ENCODE measurements around the gene CRY2.
A peak's percentile ranks its signal among the peaks of the same experiment; 100 is the strongest.
"Not testable (repeated sequence)": the region's sequence is repeated elsewhere in the genome, so short reads cannot be mapped to it uniquely, and the experiment has no call there.

CRY2 gene

DNA sequence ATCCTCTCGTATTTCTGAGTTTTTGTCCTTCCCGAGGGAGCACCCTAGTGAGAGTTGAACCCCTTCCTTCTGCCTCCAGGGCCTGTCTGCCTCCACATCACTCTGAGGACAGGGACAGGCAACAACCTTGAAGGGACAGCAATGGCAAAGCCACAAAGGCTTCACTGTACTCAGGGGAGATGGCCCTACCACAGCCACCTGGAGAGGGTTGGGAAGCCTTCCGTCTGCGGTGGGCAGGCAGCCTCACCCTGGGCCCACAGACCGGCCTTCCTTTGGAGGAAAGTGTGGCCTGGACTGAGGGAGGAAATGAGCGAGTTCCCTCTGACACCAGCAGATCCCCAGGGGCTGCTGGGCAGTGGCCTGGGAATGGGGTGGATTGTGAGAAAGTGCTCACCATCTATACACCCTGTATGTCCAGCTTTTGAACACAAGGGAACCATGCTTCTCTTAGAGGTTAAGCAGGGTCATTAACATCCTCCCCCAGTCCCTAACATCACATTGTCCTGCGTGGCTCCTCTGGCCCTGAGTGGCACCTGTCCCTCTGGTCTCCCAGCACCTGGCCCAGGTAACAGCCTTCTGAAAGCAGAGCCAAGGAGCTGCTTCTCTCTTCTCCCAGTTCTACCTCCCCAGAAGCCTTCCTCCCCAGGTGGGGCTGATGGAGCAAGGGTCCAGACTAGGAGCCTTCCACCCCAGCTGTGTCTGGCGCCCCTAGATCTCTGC lies 35.5 kb upstream of the CRY2 start:
- DNase-seq, result no peak

DNA sequence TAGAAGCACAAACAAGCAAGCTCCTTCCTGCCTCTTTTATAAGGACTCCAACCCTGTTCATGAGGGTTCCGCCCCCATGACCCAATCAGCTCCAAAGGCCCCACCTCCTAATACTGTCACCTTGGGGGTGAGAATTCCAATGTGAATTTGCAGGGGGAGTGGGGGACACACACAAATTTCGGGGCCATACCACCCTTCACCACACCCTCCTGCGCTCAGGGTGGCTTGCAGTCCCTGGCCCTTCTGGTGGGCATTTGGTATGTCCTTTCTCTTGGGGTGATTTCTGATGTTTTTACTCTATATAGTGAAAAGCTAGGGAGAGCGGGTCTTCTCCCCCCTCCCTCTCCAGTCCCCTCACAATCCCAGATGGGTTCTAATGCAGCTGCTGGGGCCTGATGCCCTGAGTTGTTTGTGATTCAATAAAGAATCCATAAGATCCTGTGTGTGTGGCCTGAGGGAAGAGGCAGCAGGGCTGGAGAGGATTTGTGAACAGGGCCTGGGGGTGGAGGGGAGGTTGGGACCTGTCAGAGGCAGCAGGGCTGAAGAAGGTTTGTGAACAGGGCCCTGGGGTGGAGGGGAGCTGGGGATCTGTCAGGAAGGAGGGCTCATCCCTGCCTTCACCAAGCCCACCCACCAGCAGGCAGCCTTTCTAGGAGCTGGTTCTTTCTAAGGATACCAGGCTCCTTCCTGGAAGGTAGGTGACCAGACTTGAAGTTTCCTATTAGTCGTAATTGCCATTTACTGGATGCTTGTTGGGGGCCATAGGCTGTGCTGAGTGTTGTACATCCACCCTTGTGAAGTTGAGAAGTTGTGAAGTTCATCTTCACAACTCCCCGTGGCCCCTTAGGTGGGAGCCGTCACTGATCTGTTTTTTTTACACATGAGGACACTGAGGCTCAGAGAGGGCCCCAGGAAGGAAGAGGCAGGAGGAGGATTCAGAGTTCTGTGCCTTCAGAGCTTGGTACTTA lies 34.4 kb upstream of the CRY2 start:
- no peak for DNase-seq

DNA sequence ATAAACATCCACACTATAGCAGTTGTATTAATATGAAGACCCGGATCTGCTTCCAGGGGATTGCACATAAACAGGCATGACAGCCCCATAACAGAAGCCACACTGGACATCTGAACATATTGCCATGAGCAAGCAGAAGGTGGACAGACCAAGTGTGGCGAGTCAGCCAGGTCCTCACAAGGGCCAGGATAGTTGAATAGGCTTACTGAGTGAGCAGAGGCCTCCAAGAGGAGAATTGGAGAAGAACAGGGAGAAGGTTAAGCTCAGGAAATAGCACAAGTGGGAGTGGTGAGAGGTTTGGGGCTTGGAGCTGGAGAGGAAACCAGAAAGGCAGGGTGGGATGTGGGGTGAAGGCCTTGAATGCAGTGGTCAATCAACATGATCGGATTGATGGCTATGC lies 31.5 kb upstream of the CRY2 start:
- DNase-seq, result peak in 1 of 4 experiments; percentile 10

DNA sequence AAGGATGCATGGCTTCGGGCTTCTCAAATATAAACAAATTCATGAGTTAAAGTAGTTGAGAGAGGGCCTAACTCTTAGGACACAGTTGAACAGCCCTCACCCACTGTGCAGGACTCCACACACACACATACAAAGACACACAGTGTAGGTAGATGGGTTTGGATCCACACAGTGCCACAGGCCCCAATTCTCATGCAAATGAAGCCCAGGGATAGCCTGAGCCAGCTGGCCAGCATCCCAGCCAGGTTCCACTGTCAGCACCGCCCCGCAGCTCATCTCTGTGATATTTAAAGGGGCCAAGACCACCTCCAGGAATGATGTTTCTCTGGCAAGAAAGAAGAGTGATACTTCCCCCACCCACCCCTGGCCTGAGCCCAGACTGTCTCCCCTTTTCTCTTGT lies 30.7 kb upstream of the CRY2 start:
- no peak for DNase-seq

DNA sequence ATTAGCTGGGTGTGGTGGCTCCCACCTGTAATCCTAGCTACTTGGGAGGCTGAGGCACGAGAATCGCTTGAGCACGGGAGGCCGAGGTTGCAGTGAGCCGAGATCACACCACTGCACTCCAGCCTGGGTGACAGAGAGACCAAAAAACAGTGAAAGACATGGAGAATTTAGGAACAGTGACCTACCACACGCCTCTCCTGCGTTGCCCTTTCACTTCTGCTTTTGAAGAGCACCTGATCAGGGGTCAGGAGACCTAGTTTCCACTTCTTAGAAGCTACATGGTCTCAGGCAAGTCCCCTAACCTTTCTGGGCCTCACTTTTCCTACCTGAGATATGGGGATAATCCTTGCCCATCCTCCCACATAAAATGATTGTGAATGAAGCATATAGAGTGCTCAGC lies 30.1 kb upstream of the CRY2 start:
- DNase-seq, result peak; percentile 6 to 39 (median 26)

DNA sequence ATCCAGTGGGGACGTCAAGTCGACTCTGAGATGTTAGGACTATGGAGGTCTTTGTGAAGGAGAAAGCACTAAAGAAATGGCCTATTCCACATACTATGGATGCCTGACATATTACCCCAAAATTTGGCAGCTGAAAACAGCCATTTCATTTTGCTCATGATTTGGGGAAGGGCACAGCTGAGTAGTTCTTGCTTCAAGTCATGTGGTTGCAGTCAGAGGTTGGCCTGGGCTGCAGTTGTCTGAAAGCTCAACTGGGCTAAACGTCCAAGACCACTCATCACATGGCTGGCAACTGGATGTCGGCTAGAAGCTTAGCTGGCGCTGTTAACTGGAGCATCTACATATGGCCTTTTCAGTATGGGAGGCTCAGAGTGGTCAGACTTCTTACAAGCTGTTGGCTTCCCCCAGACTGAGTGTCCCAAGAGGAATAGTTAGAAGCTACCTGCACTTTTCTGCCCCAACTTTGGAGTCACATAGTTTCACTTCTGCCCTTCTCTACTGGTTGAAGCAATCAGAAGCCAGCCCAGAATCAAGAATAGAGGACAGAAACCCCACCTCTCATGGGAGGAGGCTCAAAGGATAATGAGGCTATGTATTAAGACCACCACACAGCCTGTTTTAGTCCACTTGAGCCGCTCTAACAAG lies 28.2 kb upstream of the CRY2 start:
- no peak for DNase-seq

DNA sequence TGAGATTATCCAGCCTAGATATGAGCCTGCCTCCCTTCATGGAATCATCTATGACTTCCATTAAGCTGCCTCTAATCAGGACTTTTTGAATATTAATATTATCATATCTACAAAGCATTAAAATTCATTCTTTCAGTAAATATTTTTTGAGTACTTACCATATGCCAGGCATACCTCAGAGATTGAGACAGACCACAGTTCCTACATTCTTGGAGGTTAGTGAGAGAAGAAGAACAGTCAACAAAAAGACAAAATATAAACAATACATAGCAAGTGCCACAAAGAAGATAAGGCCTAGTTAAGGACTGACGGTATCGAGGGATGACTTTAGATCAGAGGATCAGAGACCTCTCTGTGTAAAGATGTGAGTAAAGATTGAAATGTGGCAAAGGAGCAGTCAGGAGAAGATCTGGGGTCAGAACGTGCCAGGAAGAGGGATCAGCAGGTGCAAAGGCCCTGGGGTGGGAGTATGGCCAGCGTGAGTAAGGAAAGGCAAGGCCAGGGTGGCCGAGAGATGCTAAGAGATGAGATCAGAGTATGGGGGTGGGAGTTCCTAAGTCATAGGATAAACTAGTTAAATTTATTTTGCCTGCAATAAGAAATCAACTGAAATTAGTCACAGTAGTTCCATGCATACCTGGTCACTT lies 26.9 kb upstream of the CRY2 start:
- no peak for DNase-seq

DNA sequence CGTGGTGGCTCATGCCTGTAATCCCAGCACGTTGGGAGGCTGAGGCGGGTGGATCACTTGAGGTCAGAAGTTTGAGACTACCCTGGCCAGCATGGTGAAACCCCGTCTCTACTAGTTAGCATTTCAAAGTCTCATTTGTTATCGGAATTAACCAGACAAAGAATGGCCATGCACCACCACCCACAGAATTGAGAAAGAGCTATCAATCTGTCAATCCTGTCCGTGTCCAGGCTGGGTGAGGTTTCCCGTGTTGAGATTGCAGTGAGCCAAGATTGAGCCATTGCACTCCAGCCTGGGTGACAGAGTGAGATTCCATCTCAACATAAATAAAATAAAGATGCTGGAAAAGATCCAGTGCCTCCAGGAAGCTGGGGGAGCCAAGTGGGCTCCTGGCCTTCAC lies 20.8 kb upstream of the CRY2 start:
- not testable (repeated sequence) for DNase-seq

DNA sequence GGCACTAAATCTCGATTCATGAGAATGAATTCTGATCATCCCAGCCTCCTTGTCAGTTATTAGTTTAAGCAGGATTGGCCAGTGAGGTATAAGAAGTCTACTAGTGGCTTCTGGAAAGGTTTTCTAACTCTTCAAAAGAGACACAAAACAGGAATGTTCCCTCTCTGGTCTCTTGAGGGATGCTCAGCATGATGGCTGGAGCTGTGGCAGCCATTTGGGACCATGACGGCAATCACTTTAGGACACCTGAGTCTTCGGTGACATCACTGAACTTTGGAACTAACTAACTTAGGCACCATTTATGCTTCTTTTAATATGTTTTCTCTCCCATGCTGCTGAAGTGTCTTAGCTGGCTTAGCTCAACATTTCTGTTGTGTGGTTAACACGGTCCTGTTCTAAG lies 20.2 kb upstream of the CRY2 start:
- DNase-seq, result no peak

DNA sequence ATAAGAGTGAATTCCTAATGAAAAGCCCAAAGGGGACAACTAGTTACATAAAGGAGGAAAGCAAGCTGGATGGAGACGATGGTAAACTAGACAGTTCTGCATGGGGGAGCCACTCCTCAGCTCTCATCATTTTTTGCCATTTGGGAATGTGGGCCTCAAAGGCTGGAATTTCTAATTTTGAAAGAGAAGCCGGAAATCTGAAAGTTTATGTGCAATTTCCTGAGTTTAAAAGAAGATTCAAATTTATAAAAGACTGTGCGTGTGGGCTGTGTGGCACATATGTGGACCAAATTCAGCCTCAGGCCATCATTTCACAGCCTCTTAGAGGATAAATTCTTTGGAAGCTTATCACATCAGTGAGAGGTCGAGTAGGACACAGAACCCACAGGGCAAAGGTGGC lies 18.3 kb upstream of the CRY2 start:
- DNase-seq, result no peak

DNA sequence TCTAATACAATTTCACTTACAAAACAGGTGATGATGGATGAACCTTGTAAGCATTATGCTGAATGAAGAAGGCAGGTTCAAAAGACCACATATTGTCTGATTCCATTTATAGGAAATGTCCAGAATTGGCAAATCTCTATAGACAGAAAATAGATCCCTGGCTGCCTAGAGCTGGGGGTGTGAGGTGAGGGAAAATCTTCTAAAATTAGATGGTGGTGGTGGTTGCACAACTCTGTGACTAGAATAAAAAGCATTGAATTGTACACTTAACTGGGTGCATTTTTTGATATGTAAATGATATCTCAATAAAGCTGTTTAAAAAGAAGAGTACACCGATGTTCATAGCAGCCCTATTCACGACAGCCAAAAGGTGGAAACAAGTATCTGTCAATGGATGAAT lies 16.7 kb upstream of the CRY2 start:
- no peak for DNase-seq

DNA sequence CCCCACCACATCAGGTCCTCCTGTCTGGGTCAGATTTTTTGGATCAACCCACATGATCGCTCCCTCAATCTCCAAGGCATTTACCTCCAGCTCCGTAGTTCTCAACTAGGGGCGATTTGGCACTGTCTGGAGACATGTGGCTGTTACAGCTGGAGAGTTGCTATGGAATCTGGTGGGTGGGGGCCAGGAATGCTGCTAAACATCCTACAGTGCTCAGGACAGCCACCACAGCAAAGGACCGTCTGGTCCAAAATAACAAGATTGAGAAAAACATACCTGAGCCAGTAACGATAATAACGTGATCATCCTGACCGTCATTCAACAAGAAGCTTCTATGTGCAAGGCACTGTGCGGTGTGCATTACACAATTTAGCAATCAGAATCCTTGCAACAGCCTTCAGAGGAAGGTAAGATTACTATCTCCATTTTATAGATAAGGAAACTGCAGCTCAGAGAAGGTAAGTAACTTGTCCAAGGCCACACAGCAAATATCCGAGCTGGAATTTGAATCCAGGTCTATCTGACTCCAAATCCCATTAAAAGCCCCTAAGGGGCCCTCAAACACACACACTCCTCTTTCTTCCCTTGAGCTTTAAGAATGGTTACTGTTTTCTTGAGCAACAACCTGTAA lies 14.3 kb upstream of the CRY2 start:
- DNase-seq, result no peak

DNA sequence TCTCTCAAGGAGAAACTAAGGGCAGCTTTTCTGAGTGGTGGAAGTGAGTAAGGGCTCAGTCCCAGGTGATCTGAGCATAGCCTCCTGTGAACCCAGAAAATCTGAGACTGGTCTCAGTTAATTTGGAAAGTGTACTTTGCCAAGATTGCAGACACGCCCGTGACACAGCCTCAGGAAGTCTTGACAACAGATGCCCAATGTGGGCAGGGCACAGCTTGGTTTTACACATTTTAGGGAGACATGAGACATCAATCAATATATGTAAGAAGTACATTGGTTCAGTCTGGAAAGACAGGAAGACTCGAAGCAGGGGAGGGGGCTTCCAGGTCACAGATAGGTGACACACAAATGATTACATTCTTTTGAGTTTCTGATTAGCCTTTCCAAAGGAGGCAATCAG lies 13.5 kb upstream of the CRY2 start:
- no peak for DNase-seq

DNA sequence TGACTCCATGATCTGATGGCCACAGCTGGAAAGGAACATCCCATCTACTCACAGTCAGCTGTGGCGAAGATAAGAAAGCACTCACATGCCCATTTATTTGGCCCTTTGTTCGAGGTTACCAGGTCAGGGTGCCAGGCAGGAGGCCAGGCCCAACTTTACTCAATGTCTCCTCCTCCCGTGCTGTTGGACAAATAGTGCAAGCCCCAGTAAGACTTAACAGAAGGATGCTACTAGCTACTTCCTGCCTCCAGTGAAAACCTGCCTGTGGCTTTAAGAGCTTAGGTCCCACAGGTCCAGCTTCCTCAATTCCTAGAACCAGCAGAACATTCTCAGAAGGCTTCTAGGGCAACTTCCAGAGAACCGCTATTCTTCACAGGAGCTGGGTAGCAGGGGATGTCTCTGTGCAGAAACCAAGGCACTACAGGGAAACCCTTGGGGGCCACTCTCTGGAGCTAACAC lies 12.9 kb upstream of the CRY2 start:
- peak in 2 of 4 experiments; percentile 22 to 27 for DNase-seq

DNA sequence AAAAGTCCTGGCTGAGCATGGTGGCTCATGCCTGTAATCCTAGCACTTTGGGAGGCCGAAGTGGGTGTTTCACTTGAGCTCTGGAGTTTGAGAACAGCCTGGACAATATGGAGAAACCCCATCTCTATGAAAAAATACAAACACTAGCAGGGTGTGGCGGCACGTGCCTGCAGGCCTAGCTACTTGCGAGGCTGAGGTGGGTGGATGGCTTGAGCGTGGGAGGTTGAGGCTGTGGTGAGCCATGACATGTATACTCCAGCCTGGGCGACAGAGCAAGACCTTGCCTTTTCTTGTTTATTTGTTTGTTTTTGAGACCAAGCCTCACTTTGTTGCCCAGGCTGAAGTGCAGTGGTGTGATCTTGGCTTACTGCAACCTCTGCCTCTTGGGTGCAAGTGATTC lies 8.1 kb upstream of the CRY2 start:
- no peak for DNase-seq

DNA sequence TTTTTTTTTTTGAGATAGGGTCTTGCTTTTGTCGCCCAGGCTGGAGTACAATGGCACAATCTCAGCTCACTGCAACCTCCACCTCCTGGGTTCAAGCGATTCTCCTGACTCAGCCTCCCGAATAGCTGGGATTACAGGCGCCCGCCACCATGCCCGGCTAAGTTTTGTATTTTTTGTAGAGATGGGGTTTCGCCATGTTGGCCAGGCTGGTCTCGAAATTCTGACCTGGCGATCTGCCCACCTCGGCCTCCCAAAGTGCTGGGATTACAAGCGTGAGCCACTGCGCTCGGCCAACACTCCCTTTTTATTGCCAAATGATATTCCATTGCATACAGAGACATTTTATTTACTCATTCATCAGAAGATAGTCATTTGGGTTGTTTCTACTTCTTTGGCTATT lies 7.0 kb upstream of the CRY2 start:
- not testable (repeated sequence) for DNase-seq

DNA sequence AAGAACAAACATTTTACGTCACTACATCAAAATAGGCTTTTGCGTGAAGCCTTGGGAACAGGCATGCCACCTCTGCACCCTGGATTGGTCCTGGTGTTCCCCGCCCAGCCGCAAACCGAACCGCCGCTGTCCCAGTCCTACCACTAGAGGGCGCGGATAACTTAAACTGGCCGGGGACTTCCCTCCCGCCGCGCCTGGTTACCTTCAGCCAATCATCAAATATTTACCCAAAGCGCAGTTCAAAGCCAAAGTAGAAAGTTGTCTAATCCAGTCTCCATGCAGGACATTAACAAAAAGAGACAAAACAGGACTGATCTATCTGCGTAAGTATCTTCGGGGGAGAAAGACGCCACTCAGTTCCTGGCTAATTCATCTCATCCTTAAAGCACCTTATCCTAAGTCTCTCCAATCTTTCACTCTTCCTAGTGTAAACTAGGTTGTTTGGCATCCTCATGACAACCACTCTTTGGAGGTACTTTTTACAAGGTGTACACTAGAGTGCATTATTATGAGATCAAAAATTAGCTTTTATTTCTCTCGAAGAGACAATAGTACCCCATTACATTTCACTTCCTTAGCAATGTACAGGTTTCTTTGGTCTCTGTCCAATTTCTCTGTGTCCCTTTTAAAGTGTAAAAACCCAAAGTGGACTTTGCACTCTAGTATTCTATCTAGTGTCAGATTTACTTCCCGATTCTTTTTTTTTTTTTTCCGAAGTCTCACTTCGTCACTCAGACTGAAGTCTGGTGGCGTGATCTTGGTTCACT lies 3.9 kb upstream of the CRY2 start:
- peak; percentile 90 to 94 (median 93) for DNase-seq

DNA sequence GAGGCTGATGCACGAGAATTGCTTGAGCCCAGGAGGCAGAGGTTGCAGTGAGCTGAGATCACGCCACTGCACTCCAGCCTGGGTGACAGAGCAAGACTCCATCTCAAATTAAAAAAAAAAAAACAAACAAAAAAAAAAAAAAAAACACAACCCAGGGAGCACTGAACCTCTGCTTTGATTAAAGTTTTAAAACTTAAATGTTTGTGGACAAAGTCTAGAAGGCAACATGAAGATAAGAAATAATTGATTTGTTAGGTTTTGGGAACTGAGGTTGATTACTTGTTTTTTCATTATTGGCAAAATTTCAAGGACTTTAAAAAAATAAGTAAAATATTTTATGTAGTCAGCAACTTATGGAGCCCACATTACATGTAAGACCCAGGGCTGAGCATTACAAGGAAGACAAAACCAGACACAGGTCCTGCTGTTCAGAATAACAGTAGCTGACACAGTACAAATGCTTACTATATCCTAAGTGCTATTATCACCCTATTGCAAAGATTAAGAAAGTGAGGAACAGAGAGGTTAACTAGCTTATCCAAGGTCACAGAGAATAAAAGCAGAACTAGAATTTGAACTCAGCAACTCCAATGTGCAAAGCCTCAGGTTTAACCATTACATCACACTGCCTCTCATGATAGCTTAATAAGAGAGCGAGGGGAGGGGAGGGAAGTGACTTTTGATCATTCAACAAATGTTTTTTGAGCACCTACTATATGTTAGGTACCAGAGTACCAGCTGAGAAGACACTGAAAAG lies 2.3 kb upstream of the CRY2 start:
- DNase-seq, result peak; percentile 10 to 57 (median 32)

DNA sequence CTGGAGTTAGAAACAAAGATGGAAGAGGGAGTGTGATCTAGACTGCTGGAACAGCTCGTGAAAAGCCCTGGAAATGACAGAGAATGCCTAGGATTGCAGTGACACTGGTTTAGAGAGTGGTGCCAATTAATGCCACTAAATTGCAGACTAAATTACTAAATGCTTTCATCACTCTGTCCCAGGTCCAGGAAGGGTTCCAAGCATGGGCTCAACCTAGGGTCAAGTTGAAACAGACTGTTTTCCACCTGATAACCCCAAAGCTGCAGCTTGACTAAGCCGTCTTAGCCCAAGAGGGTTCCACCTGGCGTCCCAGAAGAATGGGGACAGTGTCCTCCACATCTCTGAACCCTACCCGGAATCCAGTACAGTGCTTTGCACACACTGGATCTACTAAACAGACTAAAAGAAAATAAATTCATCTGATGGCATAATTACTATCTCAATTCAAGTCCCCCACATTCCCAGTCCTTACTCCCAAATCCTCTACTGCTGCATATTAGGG lies 1.1 kb upstream of the CRY2 start:
- no peak for DNase-seq

DNA sequence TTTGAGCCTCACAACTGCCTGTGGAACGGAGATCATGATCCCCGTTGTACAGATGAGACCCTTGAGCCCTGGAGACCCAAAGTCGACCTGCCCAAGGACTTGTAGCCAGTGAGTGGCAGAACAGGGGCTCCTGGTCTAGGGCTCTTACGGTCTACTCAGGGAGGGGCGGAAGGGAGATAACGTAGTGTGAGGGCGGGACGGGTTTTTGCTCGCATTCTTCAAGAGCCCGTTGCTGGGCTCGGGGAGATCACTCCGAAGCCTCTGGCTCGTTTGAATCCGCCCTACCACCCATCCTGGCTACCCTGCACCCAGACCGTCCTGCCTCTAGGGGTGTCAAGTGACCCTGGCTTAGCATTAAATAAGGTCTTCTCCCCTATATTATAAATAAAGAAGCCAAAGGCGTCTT lies 639 bp downstream of the CRY2 start:
- DNase-seq, result peak; percentile 40 to 71 (median 56)

Measured in suppressor macrophage (primary cell).